HG02852 (cell line): Measurements from ENCODE around the gene HMGCS1.
"Not testable (repeated sequence)": the region's sequence is repeated elsewhere in the genome, so short reads cannot be mapped to it uniquely, and the experiment has no call there.

Experiments used
- ATAC-seq: cut with Tn5 transposase; IDR thresholded peaks from one replicate; pipeline ENCODE4 v1.9.1; 2021; ENCODE audit warnings: mild to moderate bottlenecking, moderate library complexity; ENCODE audit not compliant: unreplicated experiment

Gene HMGCS1

DNA sequence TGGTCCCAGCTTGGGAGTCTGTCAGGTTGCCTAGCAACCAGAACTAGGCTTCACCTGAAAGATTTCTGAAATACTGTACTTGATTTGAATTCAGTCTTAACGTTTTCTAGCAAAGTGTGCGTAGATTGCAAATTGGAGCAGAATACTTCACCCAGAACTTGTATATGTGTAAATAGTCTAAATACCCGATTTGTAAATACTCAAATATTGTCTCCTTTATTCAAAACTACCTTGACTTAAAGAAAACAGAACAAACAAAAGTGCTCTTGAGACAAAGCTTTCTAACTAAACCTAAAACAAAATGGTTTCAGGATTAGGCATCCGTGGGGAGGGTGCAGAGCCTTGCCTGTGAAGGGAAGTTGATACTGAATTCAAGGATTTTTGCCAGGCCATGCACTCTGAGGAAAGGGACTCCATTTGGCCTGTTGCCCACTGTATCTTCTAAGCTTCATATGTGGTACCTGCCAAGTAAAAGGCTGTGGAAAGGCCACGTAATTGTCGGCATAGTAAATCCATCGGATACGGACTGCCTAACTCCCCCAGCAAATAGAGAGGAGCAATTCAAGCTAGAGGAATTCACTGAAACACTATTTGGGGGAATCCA is 744 bp upstream of the HMGCS1 start:
- no peak for ATAC-seq

DNA sequence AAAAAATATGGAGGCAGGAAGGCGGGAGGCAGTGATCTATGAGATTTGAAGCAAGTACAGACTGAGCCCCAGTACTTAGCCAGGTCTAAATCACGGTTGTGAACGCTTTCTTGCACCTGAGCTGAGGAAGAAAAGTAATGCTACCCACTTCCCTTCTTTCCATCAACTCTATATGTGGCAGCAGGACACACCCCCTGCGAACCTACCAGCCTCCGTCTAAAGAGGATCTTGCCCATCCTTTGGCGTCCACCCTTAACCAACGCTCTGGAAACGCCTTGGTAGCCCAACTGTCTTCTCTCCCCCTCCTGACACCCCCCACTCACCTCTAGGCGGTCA is 545 bp downstream of the HMGCS1 start:
- ATAC-seq: peak; percentile 0

- no peak for ATAC-seq
Measured at GRCh38 chr5:43312076-43312661, 1.0 kb downstream of the HMGCS1 start.

GRCh38 chr5:43309637-43310036 is 3.6 kb downstream of the HMGCS1 start:
- ATAC-seq: no peak

GRCh38 chr5:43309122-43309521 is 4.1 kb downstream of the HMGCS1 start:
- no peak for ATAC-seq

- not testable (repeated sequence) for ATAC-seq
Measured at GRCh38 chr5:43306954-43307353, 6.3 kb downstream of the HMGCS1 start.

GRCh38 chr5:43305948-43306565 is 7.2 kb downstream of the HMGCS1 start:
- ATAC-seq: peak; percentile 48

GRCh38 chr5:43304525-43304924 is 8.7 kb downstream of the HMGCS1 start:
- ATAC-seq: peak; percentile 57

DNA sequence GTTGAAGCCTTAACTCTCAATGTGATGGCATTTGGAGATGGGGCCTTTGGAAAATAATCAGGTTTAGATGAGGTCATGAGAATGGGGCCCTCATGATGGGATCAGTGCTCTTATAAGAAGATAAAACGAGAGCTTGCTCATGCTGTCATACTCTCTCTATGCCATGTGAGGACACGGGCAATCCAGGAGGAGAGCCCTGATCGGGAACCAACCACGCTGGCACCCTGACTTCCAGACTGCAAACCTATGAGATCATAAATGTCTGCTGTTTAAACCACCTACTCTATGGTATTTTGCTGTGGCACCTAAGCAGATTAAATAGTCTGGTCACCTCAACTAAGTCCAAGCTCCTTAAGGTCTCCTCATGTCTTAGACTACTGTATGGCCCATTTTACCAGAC is 10.0 kb downstream of the HMGCS1 start:
- no peak for ATAC-seq

- ATAC-seq: no peak
Measured at GRCh38 chr5:43302481-43302880, 10.7 kb downstream of the HMGCS1 start.

GRCh38 chr5:43301653-43302091 is 11.5 kb downstream of the HMGCS1 start:
- ATAC-seq: no peak

DNA sequence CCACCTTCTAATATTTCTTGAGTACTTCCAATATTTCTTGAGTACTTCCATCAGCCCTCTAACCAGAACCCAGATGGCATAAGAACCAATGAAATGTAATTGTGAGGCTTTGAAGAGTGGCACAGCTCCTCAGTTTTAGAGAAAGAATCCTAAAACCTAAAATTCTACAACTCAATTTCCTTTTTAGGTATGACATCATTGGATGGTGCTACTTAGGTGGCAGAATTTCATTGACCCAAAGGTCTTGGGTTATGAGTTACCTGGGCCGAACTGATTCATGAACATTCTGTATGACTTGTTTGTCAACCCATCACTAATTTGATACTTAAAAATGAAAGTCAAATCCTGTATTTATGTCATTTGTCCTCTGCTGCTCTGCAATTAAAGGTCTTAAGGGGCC is 13.1 kb downstream of the HMGCS1 start:
- ATAC-seq: no peak

DNA sequence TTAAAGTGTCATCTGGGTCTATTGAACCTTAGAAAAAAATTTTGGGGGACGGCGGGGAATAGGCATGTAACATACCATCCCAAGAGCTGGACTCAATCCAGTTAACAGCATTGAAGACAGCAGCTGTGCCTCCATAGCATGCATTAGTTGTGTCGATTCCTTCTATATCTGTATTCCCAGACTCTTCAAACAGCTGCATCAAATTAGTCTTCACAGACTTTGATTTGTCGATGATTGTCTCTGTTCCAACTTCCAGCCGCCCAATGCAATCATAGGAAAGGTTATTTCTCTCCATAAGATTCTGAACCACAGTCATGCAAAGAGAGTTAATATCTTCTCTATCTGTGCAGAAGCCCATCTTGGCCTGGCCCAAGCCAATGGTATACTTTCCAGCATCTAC is 14.8 kb downstream of the HMGCS1 start:
- ATAC-seq: no peak

GRCh38 chr5:43296835-43297234 is 16.4 kb downstream of the HMGCS1 start:
- no peak for ATAC-seq

- ATAC-seq: no peak
Measured at GRCh38 chr5:43295202-43295601, 18.0 kb downstream of the HMGCS1 start.

DNA sequence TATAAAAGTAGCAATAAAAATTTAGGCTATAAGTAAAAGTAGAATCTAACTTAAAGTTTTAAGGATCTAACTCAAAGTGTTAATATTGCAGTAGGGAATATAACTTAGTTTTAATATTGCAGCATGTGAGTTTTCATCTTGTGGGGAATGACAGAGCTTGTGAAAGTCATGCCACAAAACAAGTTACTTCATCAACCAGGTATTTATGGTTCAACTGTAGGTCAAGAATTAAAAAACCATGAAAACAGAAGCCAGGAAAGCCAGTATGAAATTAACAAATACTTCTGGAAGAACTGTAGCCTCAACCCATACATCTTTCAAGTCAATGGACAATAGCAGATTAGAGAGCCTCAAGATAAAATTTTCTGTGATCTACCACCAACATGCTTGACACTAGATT is 19.0 kb downstream of the HMGCS1 start:
- no peak for ATAC-seq

- ATAC-seq: no peak
Measured at GRCh38 chr5:43290726-43291125, 22.5 kb downstream of the HMGCS1 start.

GRCh38 chr5:43288269-43288831 is 24.9 kb downstream of the HMGCS1 start:
- ATAC-seq: no peak

GRCh38 chr5:43287493-43287892 is 25.7 kb downstream of the HMGCS1 start:
- no peak for ATAC-seq

- ATAC-seq: no peak
Measured at GRCh38 chr5:43286623-43287022, 26.6 kb downstream of the HMGCS1 start.

DNA sequence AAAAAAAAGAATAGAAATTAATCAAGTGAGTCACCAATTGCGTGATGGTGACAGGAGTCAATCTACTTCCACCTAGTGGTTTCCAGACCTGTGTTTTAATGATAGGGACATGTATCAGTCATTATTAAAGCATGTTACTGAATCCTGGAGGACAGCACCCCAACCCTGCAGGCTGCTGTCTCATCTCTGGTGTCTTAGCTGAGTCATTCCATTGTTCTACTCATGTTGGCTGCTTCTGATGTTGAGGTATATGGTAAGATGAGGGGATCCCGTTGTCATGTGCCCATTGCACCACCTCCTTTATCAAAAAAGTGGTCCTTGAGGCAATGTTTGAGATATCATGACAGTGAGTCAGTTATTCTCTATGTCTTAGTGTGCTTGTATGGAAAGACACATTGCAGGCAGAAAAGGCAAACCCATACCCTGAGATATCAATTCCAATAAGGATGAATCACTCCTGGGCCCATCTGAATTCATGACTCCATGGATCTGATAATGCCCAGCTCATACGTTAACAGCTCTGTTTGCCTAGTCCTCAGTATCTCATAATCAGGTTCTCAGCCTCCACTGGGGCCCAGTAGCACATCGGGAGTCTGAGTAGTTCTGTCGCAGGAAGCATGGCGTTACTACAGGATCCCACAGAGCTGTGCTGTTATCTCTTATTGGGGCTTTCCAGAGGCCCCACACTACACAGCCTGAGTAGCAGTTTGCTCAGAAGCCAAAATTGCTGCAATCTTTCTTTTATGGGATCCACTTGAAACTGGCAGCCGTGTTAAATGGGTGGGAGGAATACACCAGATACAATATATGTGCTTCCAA is 31.2 kb downstream of the HMGCS1 start:
- ATAC-seq: no peak
